Type B pancreatic cell (in vitro differentiated cells): Measurements from ENCODE around the gene COL8A2. TPM values are rescaled to one million over a fixed set of nuclear protein-coding genes. Genes with fewer than 3 reads are reported as not detected.

Experiments used
- DNase-seq: peaks from one replicate; pipeline ENCODE4 v3.0.0; 2021; ENCODE audit warnings: mixed read lengths; ENCODE audit not compliant: unreplicated experiment; ENCODE audit errors: extremely low spot score
- H3K27ac Mint-ChIP-seq: 2 replicates; pipeline ENCODE4 v1.8.0; 2021; ENCODE audit warnings: mild to moderate bottlenecking, mixed read lengths
- H3K27me3 Mint-ChIP-seq: 2 replicates; pipeline ENCODE4 v1.8.0; 2021; ENCODE audit warnings: mixed read lengths
- H3K36me3 Mint-ChIP-seq: 2 replicates; pipeline ENCODE4 v1.8.0; 2021; ENCODE audit warnings: mixed read lengths
- H3K4me1 Mint-ChIP-seq: one replicate; pipeline ENCODE4 v1.8.0; 2021; ENCODE audit warnings: mixed read lengths; ENCODE audit not compliant: unreplicated experiment
- H3K4me3 Mint-ChIP-seq: 2 replicates; pipeline ENCODE4 v1.8.0; 2021; ENCODE audit warnings: mild to moderate bottlenecking, mixed read lengths
- H3K9me3 Mint-ChIP-seq: 2 replicates; pipeline ENCODE4 v1.8.0; 2021; ENCODE audit warnings: mixed read lengths
- CTCF ChIP-seq: fragments of 200-600 bp; sonication (generic); conservative IDR thresholded peaks from 2 replicates; pipeline ENCODE4 v1.5.0; 2021; ENCODE audit warnings: antibody characterized with exemption, mild to moderate bottlenecking
- total RNA-seq: library from RNA; stranded (reverse); gene quantifications from 2 replicates; pipeline ENCODE4 v1.2.1, GENCODE V29; 2021; ENCODE audit warnings: low replicate concordance

COL8A2 gene
- total RNA-seq, 1 donor from 2014 or later = 2.5 TPM

- Mint-ChIP-seq H3K9me3 (no peaks in the 10 kb centered on the region), H3K4me3 (no peak overlapping the region), H3K27me3 (peaks cover 27% of the 10 kb centered on the region), H3K27ac (no peak overlapping the region), H3K4me1 (peaks cover 20% of the 10 kb centered on the region), H3K36me3 (no peaks in the 10 kb centered on the region)
- no peak for DNase-seq
- TF ChIP-seq CTCF = no peak
Measured at GRCh38 chr1:36118447-36119204, 6.4 kb downstream of the COL8A2 start.

GRCh38 chr1:36116901-36117300 is 8.1 kb downstream of the COL8A2 start:
- no peaks in the 10 kb centered on the region for H3K36me3 Mint-ChIP-seq
- H3K27me3 Mint-ChIP-seq = peaks cover 17% of the 10 kb centered on the region
- TF ChIP-seq CTCF = no peak
- no peaks in the 10 kb centered on the region for H3K9me3 Mint-ChIP-seq
- H3K4me3 Mint-ChIP-seq = no peak overlapping the region
- H3K4me1 Mint-ChIP-seq = peaks cover 3% of the 10 kb centered on the region
- no peak overlapping the region for H3K27ac Mint-ChIP-seq
- no peak for DNase-seq

- Mint-ChIP-seq H3K9me3 (no peaks in the 10 kb centered on the region), H3K27me3 (peaks cover 14% of the 10 kb centered on the region), H3K4me3 (no peak overlapping the region), H3K4me1 (peaks cover 11% of the 10 kb centered on the region), H3K27ac (no peak overlapping the region), H3K36me3 (no peaks in the 10 kb centered on the region)
- no peak for DNase-seq
- TF ChIP-seq CTCF = no peak
Measured at GRCh38 chr1:36115931-36116330, 9.1 kb downstream of the COL8A2 start.

GRCh38 chr1:36115200-36115669 is 9.8 kb downstream of the COL8A2 start:
- no peak overlapping the region for H3K4me3 Mint-ChIP-seq
- H3K9me3 Mint-ChIP-seq = no peaks in the 10 kb centered on the region
- H3K27ac Mint-ChIP-seq = no peak overlapping the region
- DNase-seq = no peak
- H3K27me3 Mint-ChIP-seq = peaks cover 14% of the 10 kb centered on the region
- no peaks in the 10 kb centered on the region for H3K36me3 Mint-ChIP-seq
- no peak for TF ChIP-seq CTCF
- H3K4me1 Mint-ChIP-seq = peaks cover 11% of the 10 kb centered on the region

- no peak for DNase-seq
- no peaks in the 10 kb centered on the region for H3K36me3 Mint-ChIP-seq
- H3K9me3 Mint-ChIP-seq = no peaks in the 10 kb centered on the region
- TF ChIP-seq CTCF = no peak
- no peak overlapping the region for H3K4me3 Mint-ChIP-seq
- H3K27ac Mint-ChIP-seq = no peak overlapping the region
- peaks cover 7% of the 10 kb centered on the region for H3K4me1 Mint-ChIP-seq
- peaks cover 12% of the 10 kb centered on the region for H3K27me3 Mint-ChIP-seq
Measured at GRCh38 chr1:36114371-36114770, 10.7 kb downstream of the COL8A2 start.
